Gastrocnemius medialis (tissue), 4 donors: ENCODE measurements around the gene PLCB3.

Experiments used
- CTCF ChIP-seq, 5 experiments: fragments of 450-650 bp in 3 of 5; fragments of 200-600 bp in 2 of 5; sonication (generic) in 2 of 5; IDR thresholded peaks in 4 of 5; conservative IDR thresholded peaks in 1 of 5; 1 replicate in 4 of 5; 2 replicates in 1 of 5; pipeline ENCODE4 v1.5.1; 2016 to 2019; ENCODE audit warnings: antibody characterized with exemption in 5 of 5, mild to moderate bottlenecking in 3 of 5, moderate library complexity in 3 of 5
- POLR2A ChIP-seq, 2 donors: fragments of 450-650 bp; IDR thresholded peaks; one replicate each; pipeline ENCODE4 v1.6.1; 2017; ENCODE audit warnings: antibody characterized with exemption in 2 of 2, mild to moderate bottlenecking in 2 of 2, moderate library complexity in 2 of 2

- no peak for TF ChIP-seq CTCF (IDR thresholded peaks at IDR 0.05 in 4 of 5, conservative IDR thresholded peaks at IDR 0.05 in 1 of 5)
- TF ChIP-seq POLR2A (IDR thresholded peaks at IDR 0.05) = no peak
These were observed 7.0 kb downstream of the PLCB3 start for GRCh38 chr11:64258356-64258755.
